Subcutaneous abdominal adipose tissue (tissue), 5 donors: ENCODE results near the gene IL4I1.
A peak's percentile ranks its signal among the peaks of the same experiment; 100 is the strongest.

Experiments used
- H3K27ac ChIP-seq: one replicate; pipeline ENCODE4 v1.7.0; 2013; ENCODE audit warnings: low read depth, mild to moderate bottlenecking, inconsistent platforms, low read length, moderate library complexity
- H3K27me3 ChIP-seq, 5 donors: one replicate each; pipeline ENCODE4 v1.7.0; 2013; ENCODE audit warnings: low read length in 5 of 5, inconsistent platforms in 1 of 5; ENCODE audit not compliant: control insufficient read depth in 5 of 5, insufficient read depth in 4 of 5
- H3K36me3 ChIP-seq, 5 donors: one replicate each; pipeline ENCODE4 v1.7.0; 2013; ENCODE audit warnings: low read length in 5 of 5; ENCODE audit not compliant: control insufficient read depth in 5 of 5, insufficient read depth in 5 of 5
- H3K4me1 ChIP-seq, 5 donors: one replicate each; pipeline ENCODE4 v1.7.0; 2013; ENCODE audit warnings: low read length in 5 of 5, mild to moderate bottlenecking in 3 of 5, moderate library complexity in 1 of 5; ENCODE audit not compliant: control insufficient read depth in 5 of 5, insufficient read depth in 5 of 5
- H3K4me3 ChIP-seq, 5 donors: one replicate each; pipeline ENCODE4 v1.7.0; 2013; ENCODE audit warnings: low read length in 5 of 5, low read depth in 1 of 5
- H3K9ac ChIP-seq, 5 donors: one replicate each; pipeline ENCODE4 v1.7.0; 2013; ENCODE audit warnings: low read length in 5 of 5, mild to moderate bottlenecking in 4 of 5, moderate library complexity in 3 of 5
- H3K9me3 ChIP-seq, 5 donors: one replicate each; pipeline ENCODE4 v1.7.0; 2013; ENCODE audit warnings: low read length in 5 of 5; ENCODE audit not compliant: control insufficient read depth in 5 of 5
- donor health status: healthy.
- donor health status: healthy.
- donor health status: healthy.
- donor health status: healthy.
- donor health status: healthy.

The IL4I1 gene

GRCh38 chr19:49913720-49914119 is 17.0 kb upstream of the IL4I1 start:
- no peaks in the 10 kb centered on the region for H3K9me3 ChIP-seq
- peaks cover 2 to 29% (median 15%) of the 10 kb centered on the region in 5 donors for H3K4me1 ChIP-seq
- peaks cover 0 to 67% (median 37%) of the 10 kb centered on the region in 5 donors for H3K36me3 ChIP-seq
- H3K27ac ChIP-seq, result no peak overlapping the region
- H3K4me3 ChIP-seq, result no peak overlapping the region
- H3K9ac ChIP-seq, result no peak overlapping the region
- H3K27me3 ChIP-seq, result no peaks in the 10 kb centered on the region

GRCh38 chr19:49912965-49913685 is 16.4 kb upstream of the IL4I1 start:
- Histone ChIP-seq H3K27me3 (no peaks in the 10 kb centered on the region), H3K4me1 (peaks cover 2 to 29% (median 15%) of the 10 kb centered on the region in 5 donors), H3K9me3 (no peaks in the 10 kb centered on the region), H3K36me3 (peaks cover 0 to 68% (median 40%) of the 10 kb centered on the region in 5 donors), H3K9ac (no peak overlapping the region), H3K27ac (no peak overlapping the region), H3K4me3 (no peak overlapping the region)

GRCh38 chr19:49911381-49912145 is 14.9 kb upstream of the IL4I1 start:
- Histone ChIP-seq H3K9me3 (no peaks in the 10 kb centered on the region), H3K27me3 (no peaks in the 10 kb centered on the region), H3K4me1 (peaks cover 0 to 21% (median 10%) of the 10 kb centered on the region in 5 donors), H3K9ac (peak overlapping the region in 2 of 5 donors; percentile 5 to 20), H3K27ac (peak overlapping the region; percentile 7), H3K4me3 (no peak overlapping the region), H3K36me3 (peaks cover 0 to 67% (median 49%) of the 10 kb centered on the region in 5 donors)

- no peaks in the 10 kb centered on the region for H3K27me3 ChIP-seq
- no peak overlapping the region for H3K9ac ChIP-seq
- H3K4me3 ChIP-seq, result no peak overlapping the region
- H3K36me3 ChIP-seq, result peaks cover 0 to 64% (median 44%) of the 10 kb centered on the region in 5 donors
- H3K9me3 ChIP-seq, result no peaks in the 10 kb centered on the region
- no peak overlapping the region for H3K27ac ChIP-seq
- H3K4me1 ChIP-seq, result peaks cover 0 to 21% (median 10%) of the 10 kb centered on the region in 5 donors
These were observed 13.5 kb upstream of the IL4I1 start for GRCh38 chr19:49910179-49910578.

GRCh38 chr19:49908480-49909420 is 12.1 kb upstream of the IL4I1 start:
- peaks cover 0 to 28% (median 11%) of the 10 kb centered on the region in 5 donors for H3K4me1 ChIP-seq
- no peaks in the 10 kb centered on the region for H3K9me3 ChIP-seq
- no peak overlapping the region for H3K27ac ChIP-seq
- no peak overlapping the region for H3K4me3 ChIP-seq
- no peak overlapping the region for H3K9ac ChIP-seq
- H3K36me3 ChIP-seq, result peaks cover 0 to 54% (median 38%) of the 10 kb centered on the region in 5 donors
- H3K27me3 ChIP-seq, result no peaks in the 10 kb centered on the region

- H3K9me3 ChIP-seq, result no peaks in the 10 kb centered on the region
- H3K27me3 ChIP-seq, result no peaks in the 10 kb centered on the region
- H3K27ac ChIP-seq, result no peak overlapping the region
- no peak overlapping the region for H3K4me3 ChIP-seq
- H3K9ac ChIP-seq, result no peak overlapping the region
- peaks cover 0 to 45% (median 31%) of the 10 kb centered on the region in 5 donors for H3K36me3 ChIP-seq
- H3K4me1 ChIP-seq, result peaks cover 0 to 29% (median 11%) of the 10 kb centered on the region in 5 donors
These were observed 11.2 kb upstream of the IL4I1 start for GRCh38 chr19:49907745-49908446.

- Histone ChIP-seq H3K36me3 (peaks cover 0 to 38% (median 28%) of the 10 kb centered on the region in 5 donors), H3K4me1 (peaks cover 0 to 29% (median 11%) of the 10 kb centered on the region in 5 donors), H3K9ac (peak overlapping the region in 1 of 5 donors; percentile 57), H3K27me3 (no peaks in the 10 kb centered on the region), H3K9me3 (no peaks in the 10 kb centered on the region), H3K4me3 (no peak overlapping the region), H3K27ac (no peak overlapping the region)
These were observed 10.3 kb upstream of the IL4I1 start for GRCh38 chr19:49906879-49907564.

GRCh38 chr19:49904136-49904535 is 7.4 kb upstream of the IL4I1 start:
- Histone ChIP-seq H3K27ac (no peak overlapping the region), H3K27me3 (no peaks in the 10 kb centered on the region), H3K9me3 (no peaks in the 10 kb centered on the region), H3K9ac (peak overlapping the region in 2 of 5 donors; percentile 23 to 40), H3K4me3 (no peak overlapping the region), H3K4me1 (peaks cover 0 to 8% (median 0%) of the 10 kb centered on the region in 5 donors), H3K36me3 (peaks cover 0 to 30% (median 24%) of the 10 kb centered on the region in 5 donors)
